ENCODE results near the gene MACROD2.

DNA sequence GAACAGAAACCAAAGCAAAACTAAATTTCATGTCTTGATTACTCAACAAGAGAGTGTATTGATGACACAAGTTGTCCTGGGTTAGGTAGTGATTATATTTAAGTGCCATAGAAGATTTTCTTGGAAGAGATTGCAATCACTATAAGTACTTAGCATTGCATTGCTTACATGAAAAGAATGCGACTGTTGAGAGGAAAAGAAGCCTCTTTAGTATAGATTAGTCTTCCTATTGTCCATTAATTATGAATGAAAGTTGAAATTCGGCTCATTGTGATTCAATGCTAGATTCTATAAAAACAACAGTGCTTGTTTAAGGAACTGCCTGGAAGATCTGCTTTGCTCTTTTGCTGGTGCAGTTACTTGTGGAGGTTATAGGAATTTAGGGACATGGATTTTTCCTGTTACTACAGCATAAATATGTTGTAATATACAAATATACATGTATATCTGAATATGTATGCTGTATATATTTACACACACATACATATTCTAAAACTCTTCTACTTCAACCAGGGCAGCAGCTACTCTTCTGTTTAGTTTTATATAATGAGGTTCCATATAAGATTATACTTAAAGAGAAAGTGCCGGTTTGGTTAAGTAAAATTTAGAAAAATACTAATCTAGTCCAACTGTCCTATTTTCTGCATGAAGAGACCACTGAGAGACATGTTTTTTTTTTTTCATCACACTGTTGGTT lies 1781.6 kb downstream of the MACROD2 start:
- no peak for TF ChIP-seq CTCF (IDR thresholded peaks at IDR 0.05 in 2 of 3, conservative IDR thresholded peaks at IDR 0.05 in 1 of 3; ENCODE audit: borderline replicate concordance in 1 of 3, insufficient read depth in 1 of 3, low read depth in 2 of 3, low read length in 2 of 3)
- no peak for TF ChIP-seq POLR2A (IDR thresholded peaks at IDR 0.05; ENCODE audit: borderline replicate concordance, extremely low read depth, insufficient read depth, insufficient read length)
- TF ChIP-seq POLR2AphosphoS5 (IDR thresholded peaks at IDR 0.05; ENCODE audit: low read depth, low read length), result no peak
- no peak for TF ChIP-seq REST (IDR thresholded peaks at IDR 0.05; ENCODE audit: low read depth)
- no peak for TF ChIP-seq SP1 (IDR thresholded peaks at IDR 0.05; ENCODE audit: low read depth)
- no peak for TF ChIP-seq TCF7L2 (IDR thresholded peaks at IDR 0.05; ENCODE audit: borderline replicate concordance, extremely low read depth, insufficient read depth, insufficient read length)
- no peak for TF ChIP-seq ELF1 (IDR thresholded peaks at IDR 0.05; ENCODE audit: borderline replicate concordance, low read depth)
- TF ChIP-seq, protein P1, sequence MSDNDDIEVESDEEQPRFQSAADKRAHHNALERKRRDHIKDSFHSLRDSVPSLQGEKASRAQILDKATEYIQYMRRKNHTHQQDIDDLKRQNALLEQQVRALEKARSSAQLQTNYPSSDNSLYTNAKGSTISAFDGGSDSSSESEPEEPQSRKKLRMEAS (IDR thresholded peaks at IDR 0.05), result no peak
- no peak for TF ChIP-seq EZH2 (IDR thresholded peaks at IDR 0.05)
- TF ChIP-seq RAD21 (IDR thresholded peaks at IDR 0.05; ENCODE audit: low read depth), result no peak
- no peak for TF ChIP-seq EZH2phosphoT487 (IDR thresholded peaks at IDR 0.05; ENCODE audit: borderline replicate concordance)

Measured in HCT116 (cell line).